Neural cell (in vitro differentiated cells): ENCODE measurements around the gene SEMA3B.

Experiments used
- POLR2AphosphoS5 ChIP-seq: IDR thresholded peaks from 2 replicates; pipeline ENCODE4 v1.6.1; 2012
- RAD21 ChIP-seq: fragments of 450-650 bp; conservative IDR thresholded peaks from 2 replicates; pipeline ENCODE4 v1.6.1; 2014; ENCODE audit warnings: antibody characterized with exemption, mild to moderate bottlenecking, moderate library complexity
- REST ChIP-seq: IDR thresholded peaks from 2 replicates; pipeline ENCODE4 v1.6.1; 2012; ENCODE audit warnings: borderline replicate concordance
- TF ChIP-seq, protein P1 (sequence below): fragments of 450-650 bp; IDR thresholded peaks from 2 replicates; pipeline ENCODE4 v1.5.1; 2014; ENCODE audit warnings: antibody characterized with exemption, mild to moderate bottlenecking, moderate library complexity; ENCODE audit not compliant: poor library complexity, severe bottlenecking

DNA sequence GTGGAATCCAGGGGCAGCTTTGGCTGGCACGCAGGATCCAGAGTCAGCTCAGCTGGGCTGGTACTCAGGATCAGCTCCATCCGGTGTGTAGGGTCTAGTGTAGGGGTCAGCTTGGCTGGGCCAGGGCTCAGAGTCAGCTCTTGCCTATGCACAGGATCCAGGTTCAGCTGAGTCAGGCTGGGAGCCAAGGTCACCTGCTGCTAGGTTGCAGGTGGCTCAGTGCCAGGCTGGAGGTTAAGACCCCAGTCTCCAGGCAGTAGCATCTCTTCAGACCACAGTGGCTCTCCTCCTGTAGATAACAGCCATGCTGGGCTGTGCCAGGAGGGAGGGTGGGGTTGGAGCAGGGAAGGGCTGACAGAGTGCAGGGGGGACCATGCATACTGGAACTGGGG lies 28.4 kb downstream of the SEMA3B start:
- TF ChIP-seq POLR2AphosphoS5 (no peak), RAD21 (no peak), REST (no peak)
- TF ChIP-seq, protein P1, sequence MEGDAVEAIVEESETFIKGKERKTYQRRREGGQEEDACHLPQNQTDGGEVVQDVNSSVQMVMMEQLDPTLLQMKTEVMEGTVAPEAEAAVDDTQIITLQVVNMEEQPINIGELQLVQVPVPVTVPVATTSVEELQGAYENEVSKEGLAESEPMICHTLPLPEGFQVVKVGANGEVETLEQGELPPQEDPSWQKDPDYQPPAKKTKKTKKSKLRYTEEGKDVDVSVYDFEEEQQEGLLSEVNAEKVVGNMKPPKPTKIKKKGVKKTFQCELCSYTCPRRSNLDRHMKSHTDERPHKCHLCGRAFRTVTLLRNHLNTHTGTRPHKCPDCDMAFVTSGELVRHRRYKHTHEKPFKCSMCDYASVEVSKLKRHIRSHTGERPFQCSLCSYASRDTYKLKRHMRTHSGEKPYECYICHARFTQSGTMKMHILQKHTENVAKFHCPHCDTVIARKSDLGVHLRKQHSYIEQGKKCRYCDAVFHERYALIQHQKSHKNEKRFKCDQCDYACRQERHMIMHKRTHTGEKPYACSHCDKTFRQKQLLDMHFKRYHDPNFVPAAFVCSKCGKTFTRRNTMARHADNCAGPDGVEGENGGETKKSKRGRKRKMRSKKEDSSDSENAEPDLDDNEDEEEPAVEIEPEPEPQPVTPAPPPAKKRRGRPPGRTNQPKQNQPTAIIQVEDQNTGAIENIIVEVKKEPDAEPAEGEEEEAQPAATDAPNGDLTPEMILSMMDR, result no peak
